ENCODE results near the gene PTPRA. TPM values are rescaled to one million over a fixed set of nuclear protein-coding genes. Genes with fewer than 3 reads are reported as not detected.

The PTPRA gene
- total and polyA plus RNA-seq, 10 of the 15 experiments (the other 5 are each of a cell fraction or from before 2014, with no cell fraction given): 3.9 to 62.1 (median 34.6) TPM

GRCh38 chr20:2986466-2986865, 113.2 kb downstream of the PTPRA start:
- FAIRE-seq (no peak), ATAC-seq (no peak), DNase-seq (ENCODE audit: low read depth, low spot score) (no peak)
- no peak for TF ChIP-seq SMAD5 (IDR thresholded peaks at IDR 0.05; ENCODE audit: low read depth)
- TF ChIP-seq ESRRA (IDR thresholded peaks at IDR 0.05; ENCODE audit: low read length): no peak
- no peak for TF ChIP-seq RB1 (IDR thresholded peaks at IDR 0.05; ENCODE audit: borderline replicate concordance)
- TF ChIP-seq IRF4 (IDR thresholded peaks at IDR 0.05; ENCODE audit: low read depth, low read length): no peak
- no peak for TF ChIP-seq IRF3 (IDR thresholded peaks at IDR 0.05)
- no peak for TF ChIP-seq HCFC1 (IDR thresholded peaks at IDR 0.05; ENCODE audit: low read length)
- no peak for TF ChIP-seq CREB1 (IDR thresholded peaks at IDR 0.05; ENCODE audit: low read depth)
- TF ChIP-seq MYC (IDR thresholded peaks at IDR 0.05; ENCODE audit: insufficient read depth, insufficient read length, insufficient replicate concordance, low read length, severe bottlenecking): no peak
- no peak for TF ChIP-seq SIX5 (IDR thresholded peaks at IDR 0.05; ENCODE audit: low read depth, low read length, severe bottlenecking)
- TF ChIP-seq KAT2A (conservative IDR thresholded peaks at IDR 0.05; ENCODE audit: control insufficient read depth, low read depth, low read length): no peak
- TF ChIP-seq SKIL (IDR thresholded peaks at IDR 0.05; ENCODE audit: low read depth, poor library complexity, severe bottlenecking): no peak
- H4K20me1 ChIP-seq (ENCODE audit: control insufficient read depth, insufficient read depth): no peaks in the 10 kb centered on the region
- peaks cover 14 to 29% of the 10 kb centered on the region in 2 experiments for H3K36me3 ChIP-seq (ENCODE audit: control insufficient read depth in 2 of 2, insufficient read depth in 2 of 2, low read length in 1 of 2)
- H3K27ac ChIP-seq (ENCODE audit: control insufficient read depth, insufficient read depth): no peak overlapping the region; the same call in 1 of the 2 replicates
- H3K9ac ChIP-seq (ENCODE audit: control insufficient read depth, insufficient read depth, low read length): no peak overlapping the region
- POLR2A ChIA-PET: no interaction called here
- no TSS peak for BruUV-seq (replicated peaks)
- WGBS (ENCODE audit: insufficient coverage, insufficient replicate concordance, low lambda C conversion rate, missing lambda C conversion rate): 98% methylated on average over 2 of the region's 2 CpGs
- H3K4me2 ChIP-seq (ENCODE audit: control insufficient read depth, insufficient read depth): no peak overlapping the region
- no peaks in the 10 kb centered on the region for H3K27me3 ChIP-seq (replicated peaks in 1 of 2; ENCODE audit: control insufficient read depth in 2 of 2, insufficient read depth in 2 of 2, low read length in 1 of 2)
- no peaks in the 10 kb centered on the region for H3K9me3 ChIP-seq (replicated peaks; ENCODE audit: control insufficient read depth, insufficient read depth, low read length)
- CTCF ChIA-PET: interaction anchor here (1.3 kb wide), 1 partner anchor 15 kb away, joined by 3 read pairs; no protein-coding TSS in a partner anchor
- SMC1A ChIA-PET (ENCODE audit: uncharacterized antibody, unreplicated experiment): interaction anchor here (0.8 to 1.5 kb wide), 3 partner anchors 9 to 74 kb away, joined by 3 to 4 read pairs (median 3); no protein-coding TSS in a partner anchor
- RAD21 ChIA-PET (ENCODE audit: unreplicated experiment): no interaction called here
- no peak overlapping the region for H2AFZ ChIP-seq (ENCODE audit: control insufficient read depth, low read depth, low read length)
- intact Hi-C loops (cut with micrococcal nuclease; ENCODE audit: unreplicated experiment): no loop called here
- H3K4me3 ChIP-seq: no peak overlapping the region
- no peaks in the 10 kb centered on the region; the same call in 1 of the 2 replicates for H3K79me2 ChIP-seq (ENCODE audit: control insufficient read depth, insufficient read depth, low read length)
- H3K4me1 ChIP-seq (ENCODE audit: control insufficient read depth, insufficient read depth, low read length): peaks cover 15% of the 10 kb centered on the region
- in situ Hi-C loops (cut with MboI): no loop called here
